HG02943 (cell line): Measurements from ENCODE around the gene SAT2.
A peak's percentile ranks its signal among the peaks of the same experiment; 100 is the strongest.

Experiments used
- ATAC-seq: cut with Tn5 transposase; IDR thresholded peaks from one replicate; pipeline ENCODE4 v1.9.1; 2021; ENCODE audit warnings: mild to moderate bottlenecking, low read depth, moderate library complexity; ENCODE audit not compliant: unreplicated experiment

The SAT2 gene

GRCh38 chr17:7593296-7593695, 34.3 kb downstream of the SAT2 start:
- ATAC-seq, result no peak

DNA sequence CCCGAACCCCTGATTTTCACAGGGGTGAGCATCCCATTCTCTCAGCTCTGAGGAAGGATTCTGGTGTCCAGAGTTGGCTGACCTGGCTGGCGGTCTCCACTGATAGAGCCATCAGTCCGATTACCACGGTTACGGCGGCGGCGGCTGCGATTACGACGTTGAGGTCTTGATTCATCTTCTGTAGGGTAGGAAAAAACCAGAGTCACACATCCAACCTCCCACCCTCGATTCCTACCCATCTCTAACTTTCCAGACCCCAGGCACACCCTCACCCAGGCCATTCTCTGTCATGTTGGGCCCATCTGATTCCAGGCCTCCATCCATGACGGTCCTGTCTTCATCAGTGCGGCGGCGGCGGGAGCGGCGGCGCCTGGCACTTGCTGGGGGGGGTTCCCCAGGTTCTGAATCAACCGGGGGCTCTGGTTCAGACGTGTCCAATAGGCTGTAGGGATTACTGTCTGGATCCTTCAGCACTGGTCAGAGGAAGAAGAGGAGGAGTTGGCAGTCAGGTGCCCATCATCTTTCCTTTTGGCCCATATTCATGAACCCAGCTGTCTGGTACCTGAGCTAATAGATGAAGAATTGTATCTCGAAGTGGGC, 35.1 kb downstream of the SAT2 start:
- no peak for ATAC-seq

DNA sequence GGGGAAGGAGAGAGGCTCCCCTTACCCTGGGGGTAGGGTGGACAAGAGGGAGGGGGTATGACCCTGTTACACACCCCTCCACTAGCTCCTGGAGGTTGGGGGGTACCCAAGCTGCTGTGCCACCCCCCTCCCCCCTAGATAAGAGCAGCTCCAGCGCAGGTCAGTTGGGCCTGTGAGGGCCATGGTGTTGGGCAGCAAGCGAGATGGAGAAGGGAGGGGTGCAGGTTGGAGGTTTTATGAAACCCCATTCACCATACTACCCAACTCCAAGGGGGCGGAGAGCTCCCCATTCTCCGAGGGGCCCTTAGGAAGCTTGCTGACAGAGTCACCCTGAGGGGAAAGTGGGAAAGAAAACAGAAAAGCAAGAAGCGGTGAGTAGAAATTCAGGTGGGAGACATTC, 36.0 kb downstream of the SAT2 start:
- no peak for ATAC-seq

- ATAC-seq, result no peak
Observed at GRCh38 chr17:7590743-7591142, 36.9 kb downstream of the SAT2 start.

GRCh38 chr17:7589891-7590691, 37.5 kb downstream of the SAT2 start, which contains the start of gene SOX15:
SOX15 (minus strand) TSS chr17:7590094; CDS start chr17:7589676, 418 bp downstream.
- ATAC-seq, result no peak

DNA sequence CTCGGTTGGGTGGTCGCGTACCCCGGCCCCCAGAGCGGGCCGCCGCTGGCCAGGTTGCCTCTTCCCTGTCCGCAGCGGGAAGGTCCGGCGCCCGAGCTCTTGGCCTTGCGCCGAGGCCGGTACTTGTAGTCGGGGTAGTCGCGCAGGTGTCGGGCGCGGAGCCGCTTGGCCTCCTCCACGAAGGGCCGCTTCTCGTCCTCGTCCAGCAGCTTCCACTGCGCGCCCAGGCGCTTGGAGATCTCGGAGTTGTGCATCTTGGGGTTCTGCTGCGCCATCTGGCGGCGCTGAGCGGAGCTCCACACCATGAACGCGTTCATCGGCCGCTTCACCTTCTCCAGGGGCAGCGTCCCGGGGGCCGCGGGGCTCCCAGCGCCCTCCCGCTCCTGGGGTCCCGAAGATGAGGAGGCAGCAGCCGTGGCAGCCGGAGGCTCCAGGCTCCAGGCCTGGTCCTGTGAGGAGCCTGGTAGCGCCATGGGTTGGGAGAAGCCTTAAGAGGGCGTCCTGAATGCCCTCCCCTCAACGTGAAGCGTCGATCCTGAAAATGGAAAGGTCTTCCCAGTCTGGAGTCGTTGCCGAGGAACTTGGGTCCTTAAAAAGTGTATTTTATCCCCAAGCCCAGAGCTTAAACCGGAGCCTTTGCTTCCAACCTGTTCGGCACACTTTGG, 38.3 kb downstream of the SAT2 start:
- no peak for ATAC-seq

DNA sequence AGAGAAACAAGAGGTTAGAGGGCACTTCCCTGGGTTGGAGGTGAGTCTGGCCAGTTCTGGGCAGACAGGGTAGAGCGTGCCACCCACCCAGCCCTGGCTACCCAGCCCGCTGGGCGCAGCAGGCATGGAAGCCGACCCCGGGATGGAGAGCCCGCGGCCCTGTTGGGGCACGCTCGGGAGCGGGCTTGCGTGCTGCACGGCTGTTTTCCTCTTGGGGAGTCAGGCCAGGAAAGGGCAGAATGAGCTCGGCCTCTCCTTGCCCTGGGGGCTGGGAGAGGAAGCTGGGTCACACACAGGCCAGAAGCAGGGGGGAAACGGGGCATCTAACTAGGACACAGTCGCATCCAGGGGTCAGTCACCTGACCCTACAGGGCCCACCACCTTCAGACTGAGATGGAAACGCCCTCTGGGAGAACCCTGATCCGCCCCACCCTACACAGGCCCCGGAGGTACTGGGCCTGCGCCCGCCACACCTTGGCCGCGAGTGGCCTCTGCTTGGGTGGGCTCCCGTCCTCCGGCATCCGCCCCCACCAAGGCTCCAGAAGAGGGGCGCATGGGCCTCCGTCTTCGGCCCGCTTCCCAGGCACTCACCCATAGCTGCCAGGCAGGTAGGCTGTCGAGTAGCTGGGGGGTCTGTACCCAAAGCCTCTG, 38.9 kb downstream of the SAT2 start:
- ATAC-seq, result no peak

DNA sequence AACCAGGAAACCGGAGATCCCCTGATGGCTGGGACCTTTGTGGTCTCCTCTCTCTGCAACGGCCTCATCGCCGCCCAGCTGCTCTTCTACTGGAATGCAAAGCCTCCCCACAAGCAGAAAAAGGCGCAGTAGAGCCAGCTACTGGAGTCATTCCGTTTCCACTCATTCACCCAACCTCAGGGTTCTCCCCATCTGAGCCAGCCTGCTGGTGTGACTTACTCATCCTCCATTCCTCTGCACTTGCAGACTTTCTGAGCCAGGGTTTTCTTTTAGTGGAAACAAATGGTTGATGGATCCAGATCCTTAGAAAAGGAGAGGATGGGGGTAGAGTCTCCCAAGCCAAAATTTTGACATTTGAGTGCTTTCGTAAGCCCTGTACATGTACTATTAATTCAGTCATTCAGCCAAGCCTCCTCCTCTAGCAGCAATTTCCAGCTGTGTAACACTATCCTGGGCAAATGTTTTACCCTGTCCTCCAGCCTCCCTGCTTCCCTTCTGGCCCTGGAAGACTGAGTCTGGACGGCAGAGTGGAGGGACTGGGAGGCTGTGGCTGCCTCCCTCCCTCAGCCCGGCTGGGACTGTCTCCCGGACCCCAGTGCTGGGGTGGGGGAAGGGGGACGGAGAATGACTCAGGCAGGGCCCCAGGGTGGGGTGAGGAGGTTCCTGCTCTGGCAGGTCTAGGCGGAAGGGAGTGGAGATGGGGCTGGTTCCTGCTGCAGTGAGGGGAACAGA, 40.0 kb downstream of the SAT2 start:
- ATAC-seq, result no peak

DNA sequence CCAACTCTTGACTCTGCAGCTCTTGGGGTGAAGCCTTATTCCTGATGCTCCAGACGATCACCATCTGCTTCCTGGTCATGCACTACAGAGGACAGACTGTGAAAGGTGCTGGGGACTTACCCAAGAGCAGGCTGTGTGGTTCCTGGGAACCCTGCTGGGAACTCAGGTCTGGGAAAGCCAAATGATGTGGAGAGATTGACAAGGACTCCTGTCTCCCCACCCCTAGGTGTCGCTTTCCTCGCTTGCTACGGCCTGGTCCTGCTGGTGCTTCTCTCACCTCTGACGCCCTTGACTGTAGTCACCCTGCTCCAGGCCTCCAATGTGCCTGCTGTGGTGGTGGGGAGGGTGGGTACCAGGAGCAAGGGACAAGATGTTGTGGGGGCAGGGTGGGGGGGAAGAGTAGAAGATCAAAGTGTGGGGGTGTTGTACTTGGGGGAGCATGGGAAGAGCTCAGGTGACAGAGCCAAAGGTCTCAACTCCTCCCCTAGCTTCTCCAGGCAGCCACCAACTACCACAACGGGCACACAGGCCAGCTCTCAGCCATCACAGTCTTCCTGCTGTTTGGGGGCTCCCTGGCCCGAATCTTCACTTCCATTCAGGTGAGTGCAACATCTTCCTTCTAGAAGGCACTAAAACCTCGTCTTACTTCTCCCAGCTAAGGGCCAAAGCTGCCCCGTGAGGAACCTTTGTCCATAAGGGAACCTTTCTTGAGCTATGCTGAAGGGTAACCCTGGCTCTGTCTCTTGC, 40.8 kb downstream of the SAT2 start:
- no peak for ATAC-seq

DNA sequence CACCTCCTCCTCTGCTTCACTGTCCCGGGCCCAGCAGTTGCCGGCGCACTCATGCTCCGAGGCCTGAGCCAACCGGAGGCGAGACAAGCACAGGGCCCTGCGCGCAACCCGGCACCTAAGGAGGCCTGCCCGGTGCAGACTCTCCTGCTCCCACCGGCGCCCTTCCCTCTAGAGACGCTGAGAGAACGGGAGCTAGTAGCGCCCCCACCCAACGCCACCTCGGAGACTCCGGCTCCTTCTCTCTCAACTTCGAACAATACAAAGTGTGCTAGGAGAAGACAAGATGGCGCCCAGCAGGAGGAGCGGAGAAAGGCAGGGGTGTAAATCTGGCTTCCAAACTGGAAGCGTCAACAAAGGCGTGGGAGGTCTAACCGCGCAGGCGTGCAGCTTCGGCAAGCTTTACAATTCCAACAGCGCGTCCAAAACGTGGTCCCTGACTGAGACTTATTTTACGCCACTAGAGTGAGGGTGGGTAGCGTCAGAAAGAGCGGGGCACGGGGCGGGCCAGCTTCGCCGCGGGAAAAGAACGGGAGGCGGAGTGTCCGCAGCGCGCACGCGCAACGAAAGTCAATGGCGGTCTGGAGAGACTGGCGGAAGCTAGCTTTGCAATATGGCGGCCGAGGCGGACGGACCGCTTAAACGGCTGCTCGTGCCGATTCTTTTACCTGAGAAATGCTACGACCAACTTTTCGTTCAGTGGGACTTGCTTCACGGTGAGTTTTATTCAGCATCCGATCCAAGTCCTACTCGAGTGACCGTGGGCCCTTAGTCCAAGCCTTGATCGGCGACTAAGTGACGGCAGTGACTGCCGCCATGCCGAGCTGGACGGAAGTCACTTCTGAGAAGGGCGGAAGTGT, 44.1 kb downstream of the SAT2 start, which contains the start of gene MPDU1:
TSS of gene MPDU1 (plus strand) at position 600 of the 857 bp plus-strand sequence. CDS start at position 611, 11 bp downstream.
- peak; percentile 61 for ATAC-seq

- no peak for ATAC-seq
Observed at GRCh38 chr17:7582396-7583252, 45.0 kb downstream of the SAT2 start.

DNA sequence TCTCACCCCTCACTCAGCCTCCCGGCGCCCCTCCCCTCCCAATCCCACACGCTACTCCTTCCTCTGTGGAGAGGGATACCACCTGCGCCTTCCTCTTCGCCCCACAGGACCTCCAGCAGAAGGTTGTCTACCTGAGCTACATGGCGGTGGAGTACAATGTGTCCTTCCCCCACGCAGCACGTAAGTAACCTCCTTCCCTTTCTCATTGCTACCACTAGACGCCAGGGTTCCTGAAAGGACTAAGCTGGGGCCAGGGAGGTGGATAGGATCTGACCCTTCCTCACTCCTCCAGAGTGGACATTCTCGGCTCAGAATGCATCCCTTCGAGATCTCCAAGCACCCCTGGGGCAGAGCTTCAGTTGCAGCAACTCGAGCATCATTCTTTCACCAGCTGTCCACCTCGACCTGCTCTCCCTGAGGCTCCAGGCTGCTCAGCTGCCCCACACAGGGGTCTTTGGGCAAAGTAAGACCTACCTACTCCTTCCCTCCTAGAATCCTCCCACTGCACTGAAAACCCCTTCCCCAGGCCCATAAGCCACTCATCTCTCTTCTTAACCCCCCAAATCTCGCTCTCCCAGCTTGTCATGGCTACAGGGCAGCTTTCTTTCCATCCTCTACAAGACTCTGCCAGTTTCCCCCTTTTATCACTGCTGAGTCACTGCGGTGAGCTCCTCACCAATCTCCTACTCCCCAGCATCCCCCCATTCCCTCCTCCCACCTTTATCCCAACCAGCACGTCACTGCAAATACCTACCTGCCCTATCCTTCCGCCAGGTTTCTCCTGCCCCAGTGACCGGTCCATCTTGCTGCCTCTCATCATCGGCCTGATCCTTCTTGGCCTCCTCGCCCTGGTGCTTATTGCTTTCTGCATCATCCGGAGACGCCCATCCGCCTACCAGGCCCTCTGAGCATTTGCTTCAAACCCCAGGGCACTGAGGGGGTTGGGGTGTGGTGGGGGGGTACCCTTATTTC, 46.7 kb downstream of the SAT2 start:
- no peak for ATAC-seq

DNA sequence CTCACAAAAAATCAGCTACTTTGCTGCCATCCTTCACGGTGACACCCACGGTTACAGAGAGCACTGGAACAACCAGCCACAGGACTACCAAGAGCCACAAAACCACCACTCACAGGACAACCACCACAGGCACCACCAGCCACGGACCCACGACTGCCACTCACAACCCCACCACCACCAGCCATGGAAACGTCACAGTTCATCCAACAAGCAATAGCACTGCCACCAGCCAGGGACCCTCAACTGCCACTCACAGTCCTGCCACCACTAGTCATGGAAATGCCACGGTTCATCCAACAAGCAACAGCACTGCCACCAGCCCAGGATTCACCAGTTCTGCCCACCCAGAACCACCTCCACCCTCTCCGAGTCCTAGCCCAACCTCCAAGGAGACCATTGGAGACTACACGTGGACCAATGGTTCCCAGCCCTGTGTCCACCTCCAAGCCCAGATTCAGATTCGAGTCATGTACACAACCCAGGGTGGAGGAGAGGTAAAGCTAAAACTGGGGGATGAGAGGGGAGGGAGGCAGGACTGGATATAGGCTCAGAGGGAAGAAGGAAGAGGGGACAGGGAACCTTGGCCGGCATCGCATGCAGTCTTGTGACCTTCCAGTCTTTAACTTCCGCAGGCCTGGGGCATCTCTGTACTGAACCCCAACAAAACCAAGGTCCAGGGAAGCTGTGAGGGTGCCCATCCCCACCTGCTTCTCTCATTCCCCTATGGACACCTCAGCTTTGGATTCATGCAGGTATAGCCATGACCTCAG, 47.6 kb downstream of the SAT2 start:
- ATAC-seq, result no peak

DNA sequence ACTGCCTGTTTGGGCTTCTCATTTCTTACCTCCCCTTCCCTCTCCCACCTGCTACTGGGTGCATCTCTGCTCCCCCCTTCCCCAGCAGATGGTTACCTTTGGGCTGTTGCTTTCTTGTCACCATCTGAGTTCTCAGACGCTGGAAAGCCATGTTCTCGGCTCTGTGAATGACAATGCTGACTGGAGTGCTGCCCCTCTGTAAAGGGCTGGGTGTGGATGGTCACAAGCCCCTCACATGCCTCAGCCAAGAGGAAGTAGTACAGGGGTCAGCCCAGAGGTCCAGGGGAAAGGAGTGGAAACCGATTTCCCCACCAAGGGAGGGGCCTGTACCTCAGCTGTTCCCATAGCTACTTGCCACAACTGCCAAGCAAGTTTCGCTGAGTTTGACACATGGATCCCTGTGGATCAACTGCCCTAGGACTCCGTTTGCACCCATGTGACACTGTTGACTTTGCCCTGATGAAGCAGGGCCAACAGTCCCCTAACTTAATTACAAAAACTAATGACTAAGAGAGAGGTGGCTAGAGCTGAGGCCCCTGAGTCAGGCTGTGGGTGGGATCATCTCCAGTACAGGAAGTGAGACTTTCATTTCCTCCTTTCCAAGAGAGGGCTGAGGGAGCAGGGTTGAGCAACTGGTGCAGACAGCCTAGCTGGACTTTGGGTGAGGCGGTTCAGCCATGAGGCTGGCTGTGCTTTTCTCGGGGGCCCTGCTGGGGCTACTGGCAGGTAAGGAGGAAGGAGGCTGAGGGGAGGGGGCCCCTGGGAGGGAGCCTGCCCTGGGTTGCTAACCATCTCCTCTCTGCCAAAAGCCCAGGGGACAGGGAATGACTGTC, 48.4 kb downstream of the SAT2 start, which contains the start of gene CD68:
TSS of gene CD68 (plus strand) at position 638 of the 833 bp plus-strand sequence. CDS start at position 678, 40 bp downstream.
- ATAC-seq, result no peak
